ENCODE measurements around the gene DNAJC16. TPM values are rescaled to one million over a fixed set of nuclear protein-coding genes. Genes with fewer than 3 reads are reported as not detected.
A peak's percentile ranks its signal among the peaks of the same experiment; 100 is the strongest.
"Not testable (repeated sequence)": the region's sequence is repeated elsewhere in the genome, so short reads cannot be mapped to it uniquely, and the experiment has no call there.

DNAJC16 gene
- total RNA-seq, 1 donor from 2014 or later: 19.8 TPM

GRCh38 chr1:15501208-15502032 is 25.2 kb upstream of the DNAJC16 start:
- DNase-seq (ENCODE audit: low spot score) (no peak), ATAC-seq (no peak)
- intact Hi-C loops (cut with DNase I): no loop called here

GRCh38 chr1:15504436-15504835 is 22.2 kb upstream of the DNAJC16 start:
- ATAC-seq (no peak), DNase-seq (ENCODE audit: low spot score) (no peak)
- intact Hi-C loops (cut with DNase I): no loop called here

GRCh38 chr1:15506831-15507230 is 19.8 kb upstream of the DNAJC16 start:
- DNase-seq (ENCODE audit: low spot score): no peak
- intact Hi-C loops (cut with DNase I): no loop called here
- no peak for ATAC-seq

- intact Hi-C loops (cut with DNase I): no loop called here
- DNase-seq (ENCODE audit: low spot score) (no peak), ATAC-seq (no peak)
Observed at GRCh38 chr1:15507278-15507677, 19.4 kb upstream of the DNAJC16 start.

GRCh38 chr1:15508700-15509487 is 17.8 kb upstream of the DNAJC16 start:
- ATAC-seq (no peak), DNase-seq (ENCODE audit: low spot score) (peak; percentile 19)
- intact Hi-C loops (cut with DNase I): no loop called here

GRCh38 chr1:15509586-15509985 is 17.1 kb upstream of the DNAJC16 start:
- ATAC-seq (no peak), DNase-seq (ENCODE audit: low spot score) (no peak)
- intact Hi-C loops (cut with DNase I): no loop called here

GRCh38 chr1:15510611-15511405 is 15.8 kb upstream of the DNAJC16 start:
- DNase-seq (ENCODE audit: low spot score) (peak; percentile 54), ATAC-seq (no peak)
- intact Hi-C loops (cut with DNase I): no loop called here

- ATAC-seq (no peak), DNase-seq (ENCODE audit: low spot score) (peak; percentile 7)
- intact Hi-C loops (cut with DNase I): no loop called here
Observed at GRCh38 chr1:15513192-15513591, 13.5 kb upstream of the DNAJC16 start.

- intact Hi-C loops (cut with DNase I): no loop called here
- ATAC-seq (no peak), DNase-seq (ENCODE audit: low spot score) (no peak)
Observed at GRCh38 chr1:15513919-15514318, 12.7 kb upstream of the DNAJC16 start.

GRCh38 chr1:15514557-15514956 is 12.1 kb upstream of the DNAJC16 start:
- ATAC-seq; intact Hi-C loops (cut with DNase I): not testable (repeated sequence)
- peak; percentile 33 for DNase-seq (ENCODE audit: low spot score)

GRCh38 chr1:15515022-15515663 is 11.5 kb upstream of the DNAJC16 start:
- ATAC-seq: no peak
- intact Hi-C loops (cut with DNase I): no loop called here

GRCh38 chr1:15519625-15520024 is 7.0 kb upstream of the DNAJC16 start:
- DNase-seq (ENCODE audit: low spot score) (no peak), ATAC-seq (no peak)
- intact Hi-C loops (cut with DNase I): no loop called here

More at GRCh38 chr1:15515022-15515663, 11.5 kb upstream of the DNAJC16 start:
- no peak for DNase-seq (ENCODE audit: low spot score)

- DNase-seq (ENCODE audit: low spot score); ATAC-seq; intact Hi-C loops (cut with DNase I): not testable (repeated sequence)
Observed at GRCh38 chr1:15521206-15521906, 5.3 kb upstream of the DNAJC16 start.

- no peak for ATAC-seq
- intact Hi-C loops (cut with DNase I): no loop called here
- DNase-seq (ENCODE audit: low spot score): peak; percentile 40
Observed at GRCh38 chr1:15522551-15522950, 4.1 kb upstream of the DNAJC16 start.

- intact Hi-C loops (cut with DNase I): no loop called here
- no peak for ATAC-seq
Observed at GRCh38 chr1:15523104-15524020, 3.3 kb upstream of the DNAJC16 start.

GRCh38 chr1:15524021-15524282 is 2.7 kb upstream of the DNAJC16 start, which contains the start of gene CASP9:
Gene CASP9, minus strand, starts transcription at chr1:15524215. Its CDS starts 15 bp downstream, at chr1:15524200.
- DNase-seq (ENCODE audit: low spot score) (no peak), ATAC-seq (no peak)
- intact Hi-C loops (cut with DNase I): no loop called here

More at GRCh38 chr1:15523104-15524020, 3.3 kb upstream of the DNAJC16 start:
- DNase-seq (ENCODE audit: low spot score): peak; percentile 55

GRCh38 chr1:15524283-15525049 is 2.2 kb upstream of the DNAJC16 start:
- intact Hi-C loops (cut with DNase I): no loop called here
- peak; percentile 100 for DNase-seq (ENCODE audit: low spot score)
- peak; percentile 82 for ATAC-seq
